Hepatocyte (in vitro differentiated cells): ENCODE results near the gene LRRN4CL.

ENCODE experiments used
- EZH2 ChIP-seq: fragments of 200-600 bp; sonication (generic); IDR thresholded peaks from 2 replicates; pipeline ENCODE4 v1.6.1; 2016; ENCODE audit warnings: antibody characterized with exemption, mild to moderate bottlenecking, borderline replicate concordance
- TF ChIP-seq, protein P1 (sequence below): fragments of 200-600 bp; sonication (generic); IDR thresholded peaks from 2 replicates; pipeline ENCODE4 v1.5.1; 2016; ENCODE audit warnings: antibody characterized with exemption, mild to moderate bottlenecking; ENCODE audit not compliant: poor library complexity

DNA sequence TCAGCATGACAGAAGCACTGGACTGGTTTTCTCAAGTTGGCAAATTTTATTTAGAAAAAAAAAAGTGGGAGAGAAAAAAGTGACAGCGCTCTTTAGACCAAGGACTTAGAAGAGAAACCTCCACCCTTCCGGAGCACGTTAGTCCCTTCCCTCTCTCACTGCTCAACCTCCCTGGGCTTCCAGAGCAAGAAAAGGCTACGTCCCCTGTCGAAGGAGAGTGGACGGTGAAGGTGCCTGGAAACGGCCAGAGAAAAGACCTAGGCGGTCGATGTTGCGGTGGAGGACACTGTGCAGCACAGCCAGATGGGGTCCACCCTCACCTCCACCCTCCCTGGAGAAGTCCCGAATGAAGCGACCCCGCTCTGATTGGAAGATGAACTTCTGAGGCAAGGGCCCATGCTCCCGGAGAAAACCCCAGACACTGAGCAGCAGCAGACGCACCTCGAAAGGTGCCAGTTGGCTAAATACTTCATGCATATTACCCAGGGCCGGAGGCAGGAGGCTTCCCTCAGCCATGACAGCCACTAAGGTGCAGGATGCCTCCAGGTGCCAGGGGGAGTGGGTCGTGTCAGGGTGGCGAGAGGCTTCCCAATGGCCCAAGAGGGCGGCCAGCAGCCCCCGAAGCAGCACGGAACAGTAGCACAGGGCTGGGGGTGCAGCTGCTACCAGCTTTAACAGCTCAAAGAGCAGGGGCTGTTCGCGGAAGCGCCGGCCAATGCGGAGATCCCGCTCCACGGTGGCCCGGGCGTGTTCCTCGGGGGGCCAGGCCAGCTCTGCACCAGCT is 42.3 kb downstream of the LRRN4CL start:
- no peak for TF ChIP-seq EZH2
- TF ChIP-seq, protein P1, sequence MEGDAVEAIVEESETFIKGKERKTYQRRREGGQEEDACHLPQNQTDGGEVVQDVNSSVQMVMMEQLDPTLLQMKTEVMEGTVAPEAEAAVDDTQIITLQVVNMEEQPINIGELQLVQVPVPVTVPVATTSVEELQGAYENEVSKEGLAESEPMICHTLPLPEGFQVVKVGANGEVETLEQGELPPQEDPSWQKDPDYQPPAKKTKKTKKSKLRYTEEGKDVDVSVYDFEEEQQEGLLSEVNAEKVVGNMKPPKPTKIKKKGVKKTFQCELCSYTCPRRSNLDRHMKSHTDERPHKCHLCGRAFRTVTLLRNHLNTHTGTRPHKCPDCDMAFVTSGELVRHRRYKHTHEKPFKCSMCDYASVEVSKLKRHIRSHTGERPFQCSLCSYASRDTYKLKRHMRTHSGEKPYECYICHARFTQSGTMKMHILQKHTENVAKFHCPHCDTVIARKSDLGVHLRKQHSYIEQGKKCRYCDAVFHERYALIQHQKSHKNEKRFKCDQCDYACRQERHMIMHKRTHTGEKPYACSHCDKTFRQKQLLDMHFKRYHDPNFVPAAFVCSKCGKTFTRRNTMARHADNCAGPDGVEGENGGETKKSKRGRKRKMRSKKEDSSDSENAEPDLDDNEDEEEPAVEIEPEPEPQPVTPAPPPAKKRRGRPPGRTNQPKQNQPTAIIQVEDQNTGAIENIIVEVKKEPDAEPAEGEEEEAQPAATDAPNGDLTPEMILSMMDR = no peak
